HG03460 (cell line): ENCODE results near the gene TPM4.
"Not testable (repeated sequence)": the region's sequence is repeated elsewhere in the genome, so short reads cannot be mapped to it uniquely, and the experiment has no call there.

ENCODE experiments used
- ATAC-seq: cut with Tn5 transposase; IDR thresholded peaks from one replicate; pipeline ENCODE4 v1.9.1; 2021; ENCODE audit not compliant: unreplicated experiment

The TPM4 gene

GRCh38 chr19:16095071-16095571, 18.8 kb downstream of the TPM4 start:
- no peak for ATAC-seq

- ATAC-seq, result no peak
Measured at GRCh38 chr19:16096280-16096855, 20.1 kb downstream of the TPM4 start.

GRCh38 chr19:16098416-16098768, 22.1 kb downstream of the TPM4 start:
- no peak for ATAC-seq

DNA sequence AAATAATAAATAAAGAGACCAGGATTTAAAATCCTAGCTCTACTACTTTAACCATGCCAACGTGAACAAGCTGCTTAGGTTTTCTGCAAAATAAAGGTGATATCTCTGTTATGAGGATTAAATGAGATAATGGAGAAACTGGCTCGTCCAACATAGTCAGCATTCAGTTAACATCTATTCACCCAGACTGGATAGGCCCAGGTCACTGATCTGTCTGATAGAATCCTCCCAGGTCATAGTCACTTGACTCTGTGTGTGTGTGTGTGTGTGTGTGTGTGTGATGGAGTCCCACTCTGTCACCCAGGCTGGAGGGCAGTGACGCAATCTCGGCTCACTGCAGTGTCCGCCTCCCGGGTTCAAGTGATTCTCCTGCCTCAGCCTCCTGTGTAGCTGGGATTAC, 22.5 kb downstream of the TPM4 start:
- ATAC-seq, result no peak

DNA sequence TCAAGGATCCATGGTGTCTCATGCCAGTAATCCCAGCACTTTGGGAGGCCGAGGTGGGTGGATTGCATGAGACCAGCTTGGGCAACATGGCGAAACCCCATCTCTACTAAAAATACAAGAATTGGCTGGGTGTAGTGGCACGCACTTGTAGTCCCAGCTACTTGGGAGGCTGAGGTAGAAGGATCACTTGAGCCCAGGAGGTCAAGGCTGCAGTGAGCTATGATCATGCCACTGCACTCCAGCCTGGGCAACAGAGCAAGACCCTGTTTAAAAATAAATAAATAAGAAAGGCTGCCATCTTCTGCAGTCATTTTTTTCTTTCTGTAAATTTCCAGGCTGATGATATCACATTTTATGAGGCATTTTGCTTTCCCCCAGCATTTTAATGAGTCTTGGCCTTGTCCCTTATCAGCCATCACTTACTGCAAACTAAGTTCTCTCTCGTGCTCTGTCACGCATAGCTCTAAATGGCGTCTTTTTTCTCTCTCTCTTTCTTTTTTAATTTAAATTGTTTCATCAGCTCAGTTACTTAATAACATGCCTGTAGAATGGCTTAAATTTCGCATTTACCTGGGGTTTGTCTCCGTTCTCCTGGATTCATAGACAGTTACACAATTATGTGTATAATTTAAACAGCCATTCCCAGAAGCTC, 23.1 kb downstream of the TPM4 start:
- not testable (repeated sequence) for ATAC-seq

DNA sequence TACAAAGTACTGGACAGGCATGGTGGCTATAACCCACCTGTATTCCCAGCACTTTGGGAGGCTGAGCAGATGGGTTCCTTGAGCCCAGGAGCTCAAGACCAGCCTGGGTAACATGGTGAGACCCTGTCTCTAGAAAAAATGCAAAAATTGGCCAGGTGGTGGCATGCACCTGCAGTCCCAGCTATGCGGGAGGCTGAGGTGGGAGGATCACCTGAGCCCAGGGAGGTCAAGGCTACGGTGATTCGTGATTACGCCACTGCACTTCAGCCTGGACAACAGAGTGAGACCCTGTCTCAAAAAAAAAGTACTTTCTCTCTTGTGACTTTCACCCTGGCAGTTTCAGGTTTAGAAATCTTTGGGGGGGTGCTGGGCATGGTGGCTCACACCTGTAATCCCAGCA, 24.2 kb downstream of the TPM4 start:
- ATAC-seq, result no peak

DNA sequence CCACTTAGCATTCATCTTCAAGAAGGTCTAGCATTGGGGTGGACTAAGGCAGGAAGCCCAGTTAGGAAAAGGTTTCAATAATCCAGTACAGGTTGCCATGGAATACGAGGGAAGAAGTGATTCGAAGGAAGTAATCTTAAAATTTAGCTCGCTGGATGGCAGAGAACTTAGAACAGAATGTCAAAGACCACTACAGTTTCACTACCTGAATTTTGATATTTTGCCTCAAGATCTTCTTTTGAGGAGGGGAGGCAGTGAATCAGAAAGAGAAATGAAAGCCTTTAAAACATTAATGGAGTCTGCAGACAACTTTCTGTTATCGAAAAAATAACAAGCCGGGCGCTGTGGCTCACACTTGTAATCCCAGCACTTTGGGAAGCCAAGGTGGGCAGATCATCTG, 28.4 kb downstream of the TPM4 start:
- ATAC-seq, result no peak

DNA sequence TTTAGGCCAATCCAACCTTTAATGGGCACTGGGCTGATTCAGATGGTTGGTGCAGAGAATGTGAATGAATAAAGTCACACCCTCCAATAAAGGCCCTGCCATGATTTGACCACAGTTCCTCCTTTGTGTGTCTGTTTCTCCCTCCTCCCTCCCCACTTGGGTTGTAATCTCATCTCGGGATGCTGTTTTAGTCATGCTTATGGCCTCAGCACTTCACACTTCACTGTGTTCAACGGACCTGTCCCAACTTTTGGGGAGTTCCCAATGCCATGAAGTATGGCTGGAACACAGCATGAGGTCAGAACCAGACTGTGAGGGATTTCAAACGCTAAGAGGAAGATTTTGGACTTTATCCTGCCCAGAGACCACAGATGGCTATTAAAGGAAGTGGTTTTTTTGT, 29.8 kb downstream of the TPM4 start:
- no peak for ATAC-seq

GRCh38 chr19:16111160-16111908, 35.0 kb downstream of the TPM4 start, which contains the start of gene RAB8A:
Gene RAB8A (plus strand): TSS chr19:16111889. CDS start chr19:16111902, 13 bp downstream.
- ATAC-seq, result peak; percentile 84

DNA sequence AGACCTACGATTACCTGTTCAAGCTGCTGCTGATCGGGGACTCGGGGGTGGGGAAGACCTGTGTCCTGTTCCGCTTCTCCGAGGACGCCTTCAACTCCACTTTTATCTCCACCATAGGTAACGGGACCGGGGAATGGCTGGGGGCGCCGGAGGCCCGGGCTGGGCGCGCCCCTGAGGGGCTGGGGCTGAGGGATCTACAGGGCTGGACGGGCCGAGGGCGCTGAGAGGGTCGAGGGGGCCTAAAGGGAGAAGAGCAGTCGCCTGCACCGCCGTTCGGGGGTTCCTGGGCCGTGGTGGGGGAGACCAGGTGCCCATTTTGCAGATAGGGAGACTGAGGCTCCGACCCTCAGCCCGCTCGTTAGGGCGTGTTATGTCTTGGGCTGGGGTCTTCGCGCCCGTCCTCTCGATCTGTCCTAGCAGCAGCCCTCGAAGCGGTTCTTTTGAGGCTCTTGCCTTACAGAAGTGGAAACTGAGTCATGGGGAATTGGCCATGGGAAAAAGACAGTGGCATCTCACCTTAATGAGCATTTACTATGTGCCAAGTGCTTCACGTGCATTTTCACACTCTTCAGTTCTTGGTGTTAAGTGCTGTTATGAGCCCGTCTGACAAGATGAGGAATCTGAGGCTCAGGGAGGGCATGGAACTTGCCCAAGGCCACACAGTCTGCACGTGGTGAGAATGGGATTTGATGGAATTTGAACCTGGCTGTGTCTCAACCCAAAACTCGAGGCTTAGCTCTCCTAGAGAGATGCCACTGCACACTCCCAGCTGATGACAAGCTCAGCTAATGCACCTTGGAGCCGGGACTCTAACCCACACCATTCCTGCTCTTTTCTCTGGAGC, 35.8 kb downstream of the TPM4 start:
- ATAC-seq, result no peak

- no peak for ATAC-seq
Measured at GRCh38 chr19:16112778-16113177, 36.5 kb downstream of the TPM4 start.

- ATAC-seq, result no peak
Measured at GRCh38 chr19:16113727-16114126, 37.4 kb downstream of the TPM4 start.

DNA sequence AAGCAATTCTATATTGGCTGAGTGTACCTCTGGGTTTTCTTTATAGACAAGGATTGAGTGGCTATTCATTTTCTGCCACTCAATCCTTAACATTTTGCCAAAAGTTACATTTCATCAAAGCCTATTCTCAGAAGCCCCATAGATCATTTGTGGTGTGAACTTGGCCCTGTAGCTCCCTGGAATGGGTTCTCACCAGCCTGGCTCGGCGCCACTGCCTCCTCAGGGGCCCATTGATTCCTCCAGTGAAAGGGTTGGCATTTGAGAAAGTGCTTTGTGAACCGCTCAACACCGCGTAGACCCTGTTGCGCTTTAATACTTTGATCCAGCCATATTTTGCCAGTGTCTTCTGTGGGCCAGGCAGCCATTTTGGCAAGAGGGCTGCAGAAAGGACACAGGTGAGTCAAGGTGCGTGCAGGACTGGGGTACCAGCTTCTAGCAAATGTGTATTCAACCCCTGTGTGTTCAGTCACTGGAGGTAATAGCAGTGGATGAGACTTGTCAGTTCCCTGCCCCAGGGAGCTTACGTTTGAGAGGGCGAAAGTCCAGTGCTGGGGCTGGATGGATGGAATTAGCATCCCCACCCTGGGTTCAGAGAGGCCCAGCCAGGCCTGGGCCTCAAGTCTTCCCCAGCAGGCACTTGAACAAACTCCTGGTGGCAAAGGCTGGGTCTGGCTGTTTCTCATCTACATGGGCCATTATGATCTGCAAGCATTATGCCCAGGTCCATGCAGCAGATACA, 39.2 kb downstream of the TPM4 start:
- no peak for ATAC-seq

GRCh38 chr19:16116067-16116466, 39.8 kb downstream of the TPM4 start:
- no peak for ATAC-seq

GRCh38 chr19:16117594-16118033, 41.3 kb downstream of the TPM4 start:
- no peak for ATAC-seq

DNA sequence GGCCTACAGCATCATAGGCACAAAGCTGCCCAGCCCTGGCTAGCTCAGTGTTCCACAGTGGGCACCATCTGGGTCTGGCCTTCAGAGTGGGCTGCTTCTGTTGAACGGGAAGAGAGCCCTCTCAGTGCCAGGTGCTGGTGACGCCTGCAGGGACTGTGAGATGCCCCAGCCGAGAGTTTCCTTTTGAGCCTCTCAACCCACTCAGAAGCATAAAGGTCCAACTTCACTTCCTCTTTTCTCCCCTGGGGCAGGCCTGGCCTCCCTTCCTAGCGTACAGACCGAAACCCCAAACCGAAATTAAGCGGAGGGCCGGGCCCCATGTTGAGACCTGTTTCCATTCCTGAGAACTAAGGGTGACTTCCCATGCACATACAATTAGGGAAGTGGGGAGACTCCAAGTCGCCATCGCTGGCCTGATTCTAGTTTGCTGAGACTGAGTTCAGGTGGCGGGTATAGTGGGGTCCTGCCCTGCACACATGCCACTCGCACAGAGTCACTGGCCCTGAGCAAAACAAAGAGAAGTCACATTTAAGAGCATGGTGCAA, 42.3 kb downstream of the TPM4 start:
- peak; percentile 65 for ATAC-seq

GRCh38 chr19:16119075-16119857, 43.0 kb downstream of the TPM4 start:
- ATAC-seq, result peak; percentile 4

GRCh38 chr19:16121141-16121540, 44.8 kb downstream of the TPM4 start:
- ATAC-seq, result no peak

DNA sequence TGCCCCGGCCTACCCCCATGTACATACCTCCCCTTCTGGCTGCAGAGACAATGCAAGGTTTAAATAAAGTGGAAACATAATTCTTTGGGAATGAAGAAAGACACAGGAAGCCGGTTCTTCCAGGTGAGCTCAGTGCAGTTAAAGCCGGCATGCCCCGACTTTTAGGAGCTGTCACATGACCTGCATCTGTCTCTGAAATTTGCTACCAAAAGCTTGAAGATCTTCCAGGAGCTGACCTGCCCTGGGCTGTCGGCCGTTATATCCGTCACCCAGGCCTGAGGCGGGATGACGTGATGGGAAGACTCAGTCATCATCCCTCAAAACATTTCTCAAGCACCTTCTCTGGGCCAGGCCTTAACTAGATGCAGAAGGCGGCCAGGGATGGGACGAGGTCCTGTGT, 45.7 kb downstream of the TPM4 start:
- no peak for ATAC-seq
